ENCODE measurements around the gene GKN1.

DNA sequence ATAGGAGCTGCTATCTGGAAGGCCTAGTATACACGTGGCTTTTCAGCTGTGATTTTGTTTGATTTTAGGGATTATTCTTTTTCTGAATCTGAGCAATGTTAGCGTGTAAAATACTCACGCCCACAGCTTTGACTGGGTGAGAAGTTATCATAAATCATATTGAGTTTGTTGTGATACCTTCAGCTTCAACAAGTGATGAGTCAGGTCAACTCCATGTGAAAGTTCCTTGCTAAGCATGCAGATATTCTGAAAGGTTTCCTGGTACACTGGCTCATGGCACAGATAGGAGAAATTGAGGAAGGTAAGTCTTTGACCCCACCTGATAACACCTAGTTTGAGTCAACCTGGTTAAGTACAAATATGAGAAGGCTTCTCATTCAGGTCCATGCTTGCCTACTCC, at the start of gene GKN1:
- TF ChIP-seq POLR2AphosphoS5 (IDR thresholded peaks at IDR 0.05) (no peak), POLR2A (IDR thresholded peaks at IDR 0.05) (no peak)
- TF ChIP-seq, protein P1, sequence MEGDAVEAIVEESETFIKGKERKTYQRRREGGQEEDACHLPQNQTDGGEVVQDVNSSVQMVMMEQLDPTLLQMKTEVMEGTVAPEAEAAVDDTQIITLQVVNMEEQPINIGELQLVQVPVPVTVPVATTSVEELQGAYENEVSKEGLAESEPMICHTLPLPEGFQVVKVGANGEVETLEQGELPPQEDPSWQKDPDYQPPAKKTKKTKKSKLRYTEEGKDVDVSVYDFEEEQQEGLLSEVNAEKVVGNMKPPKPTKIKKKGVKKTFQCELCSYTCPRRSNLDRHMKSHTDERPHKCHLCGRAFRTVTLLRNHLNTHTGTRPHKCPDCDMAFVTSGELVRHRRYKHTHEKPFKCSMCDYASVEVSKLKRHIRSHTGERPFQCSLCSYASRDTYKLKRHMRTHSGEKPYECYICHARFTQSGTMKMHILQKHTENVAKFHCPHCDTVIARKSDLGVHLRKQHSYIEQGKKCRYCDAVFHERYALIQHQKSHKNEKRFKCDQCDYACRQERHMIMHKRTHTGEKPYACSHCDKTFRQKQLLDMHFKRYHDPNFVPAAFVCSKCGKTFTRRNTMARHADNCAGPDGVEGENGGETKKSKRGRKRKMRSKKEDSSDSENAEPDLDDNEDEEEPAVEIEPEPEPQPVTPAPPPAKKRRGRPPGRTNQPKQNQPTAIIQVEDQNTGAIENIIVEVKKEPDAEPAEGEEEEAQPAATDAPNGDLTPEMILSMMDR (IDR thresholded peaks at IDR 0.05), result no peak
